K562 (cell line): ENCODE data around the gene NUP188. TPM values are rescaled to one million over a fixed set of nuclear protein-coding genes. Genes with fewer than 3 reads are reported as not detected.
A peak's percentile ranks its signal among the peaks of the same experiment; 100 is the strongest.

Source experiments
- DIDO1 ChIP-seq: fragments of 450-650 bp; IDR thresholded peaks from 2 replicates; pipeline ENCODE4 v1.6.1; 2016; ENCODE audit warnings: low read depth, missing biosample characterization, missing genetic modification characterization
- GABPA ChIP-seq: fragments of 200-800 bp; sonication (Bioruptor generic); conservative IDR thresholded peaks from 2 replicates; pipeline ENCODE4 v1.6.1; 2016; ENCODE audit warnings: low read depth, missing genetic modification characterization, missing compliant biosample characterization
- KAT8 ChIP-seq: fragments of 450-650 bp; IDR thresholded peaks from 2 replicates; pipeline ENCODE4 v1.6.1; 2016; ENCODE audit warnings: low read depth, mild to moderate bottlenecking
- NONO ChIP-seq, 2 experiments: fragments of 200-400 bp in 1 of 2; fragments of 450-650 bp in 1 of 2; formaldehyde crosslinking in 1 of 2; IDR thresholded peaks; 2 replicates each; pipeline ENCODE4 v1.6.1; 2017; ENCODE audit warnings: low read depth in 2 of 2, mild to moderate bottlenecking in 2 of 2, moderate library complexity in 2 of 2, low read length in 1 of 2
- PHB2 ChIP-seq: fragments of 450-650 bp; IDR thresholded peaks from 2 replicates; pipeline ENCODE4 v1.6.1; 2017; ENCODE audit warnings: low read depth
- POU5F1 ChIP-seq: fragments of 150-350 bp; IDR thresholded peaks from 2 replicates; pipeline ENCODE4 v1.6.1; 2014; ENCODE audit warnings: borderline replicate concordance, low read length, low read depth, mild to moderate bottlenecking; ENCODE audit not compliant: partially characterized antibody
- TGIF2 ChIP-seq: sonication (generic); formaldehyde crosslinking; IDR thresholded peaks from 2 replicates; pipeline ENCODE4 v1.8.1; 2022; ENCODE audit warnings: mild to moderate bottlenecking, missing genetic modification reagents, moderate library complexity
- polyA plus RNA-seq, 8 experiments: library from polyadenylated mRNA; depleted of rRNA in 4 of 8; stranded (reverse) in 5 of 8; unstranded in 3 of 8; fragments of >200 nt; fragmentation: Nextera tagmentation in 2 of 8; fragmentation: Illumina TruSeq in 1 of 8; extraction: Ambion mirVana in 2 of 8; extraction: Trizol in 1 of 8; gene quantifications; 2 replicates each; pipeline versions ENCODE4 v1.2.1 to v1.2.3, GENCODE V29; 2011 to 2014; ENCODE audit warnings: inconsistent platforms in 1 of 8, missing spikeins in 1 of 8
- total RNA-seq, 7 experiments: library from RNA; depleted of rRNA in 6 of 7; stranded (reverse); fragments of >200 nt in 6 of 7; fragmentation: Illumina TruSeq in 2 of 7; extraction: Trizol in 2 of 7; gene quantifications; 2 replicates each; pipeline versions ENCODE4 v1.2.1 to v1.2.3, GENCODE V29; 2011 to 2021; ENCODE audit warnings: low replicate concordance in 1 of 7
- TF ChIP-seq, protein P1 (sequence below), 2 experiments: fragments of 200-800 bp in 1 of 2; sonication (Bioruptor generic) in 1 of 2; sonication (generic) in 1 of 2; formaldehyde crosslinking in 1 of 2; IDR thresholded peaks in 1 of 2; conservative IDR thresholded peaks in 1 of 2; 2 replicates each; pipeline versions ENCODE4 v1.5.0 to v1.6.1; 2016 to 2020; ENCODE audit warnings: missing compliant biosample characterization in 1 of 2, missing genetic modification characterization in 1 of 2, missing genetic modification reagents in 1 of 2
- TF ChIP-seq, protein P2 (sequence below): fragments of 250-450 bp; sonication (Bioruptor Pico); IDR thresholded peaks from 2 replicates; pipeline ENCODE4 v1.4.0; 2020
- TF ChIP-seq, protein P3 (sequence below): IDR thresholded peaks from 2 replicates; pipeline ENCODE4 v1.6.1; 2016; ENCODE audit warnings: missing genetic modification characterization, missing compliant biosample characterization
- TF ChIP-seq, protein P4 (sequence below): sonication (generic); formaldehyde crosslinking; IDR thresholded peaks from 2 replicates; pipeline ENCODE4 v1.8.1; 2022; ENCODE audit warnings: missing genetic modification reagents
- TF ChIP-seq, protein P5 (sequence below): fragments of 150-350 bp; conservative IDR thresholded peaks from 2 replicates; pipeline ENCODE4 v1.6.1; 2014; ENCODE audit warnings: low read length

NUP188 gene
- total and polyA plus RNA-seq, 9 of the 15 experiments (the other 6 are each of a cell fraction or from before 2014, with no cell fraction given), result 11.7 to 135 (median 70.6) TPM

DNA sequence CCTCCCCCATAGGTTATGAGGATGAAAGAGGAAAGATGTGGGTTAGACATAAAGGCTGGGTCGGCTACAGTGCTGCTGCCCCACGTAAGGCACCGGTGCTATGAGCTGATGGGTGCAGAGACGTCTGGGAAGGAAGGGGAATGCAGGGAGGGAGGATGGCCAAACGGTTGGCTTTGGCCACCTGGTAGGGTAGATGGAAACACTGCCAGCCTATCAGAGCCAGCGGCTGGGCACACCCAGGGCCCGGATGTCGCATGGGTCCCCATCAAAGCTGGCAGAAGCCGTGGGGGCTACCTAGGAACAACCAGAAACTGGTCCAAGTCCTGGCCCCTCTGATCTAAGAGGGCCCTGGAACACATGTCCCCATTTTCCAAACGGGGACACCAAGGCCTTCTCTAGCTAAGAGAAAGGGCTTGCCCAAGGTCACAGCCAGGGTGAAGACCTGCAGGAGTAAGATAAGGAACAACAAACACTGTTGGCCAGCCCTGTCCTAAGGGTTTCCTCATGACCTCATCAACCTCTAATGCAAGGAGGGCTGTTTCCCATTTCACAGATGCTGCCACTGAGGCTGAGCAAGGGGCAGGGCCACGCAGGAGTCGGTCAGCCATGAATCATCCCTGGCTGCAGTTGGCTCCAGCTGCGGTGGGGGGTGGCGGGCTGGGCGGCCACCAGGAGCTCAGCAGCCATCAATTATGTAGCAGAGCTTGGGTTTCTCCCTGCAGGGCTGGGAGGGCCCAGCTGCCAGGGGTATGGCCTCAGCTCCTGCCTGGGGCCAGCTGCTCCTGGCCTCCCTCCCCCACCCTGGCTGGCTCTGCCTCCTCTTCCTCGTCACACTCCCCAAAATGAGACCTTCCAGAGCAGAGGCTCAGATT is 75.8 kb downstream of the NUP188 start (continued):
- TF ChIP-seq, protein P1, sequence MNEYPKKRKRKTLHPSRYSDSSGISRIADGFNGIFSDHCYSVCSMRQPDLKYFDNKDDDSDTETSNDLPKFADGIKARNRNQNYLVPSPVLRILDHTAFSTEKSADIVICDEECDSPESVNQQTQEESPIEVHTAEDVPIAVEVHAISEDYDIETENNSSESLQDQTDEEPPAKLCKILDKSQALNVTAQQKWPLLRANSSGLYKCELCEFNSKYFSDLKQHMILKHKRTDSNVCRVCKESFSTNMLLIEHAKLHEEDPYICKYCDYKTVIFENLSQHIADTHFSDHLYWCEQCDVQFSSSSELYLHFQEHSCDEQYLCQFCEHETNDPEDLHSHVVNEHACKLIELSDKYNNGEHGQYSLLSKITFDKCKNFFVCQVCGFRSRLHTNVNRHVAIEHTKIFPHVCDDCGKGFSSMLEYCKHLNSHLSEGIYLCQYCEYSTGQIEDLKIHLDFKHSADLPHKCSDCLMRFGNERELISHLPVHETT (CRISPR knock-in tag; conservative IDR thresholded peaks at IDR 0.05 in 1 of 2, IDR thresholded peaks at IDR 0.05 in 1 of 2), result 0 out of 4 replicates have a peak, but pooled peaks of 1 of the 2 experiments have one; percentile 41
- TF ChIP-seq KAT8, result no peak
- TF ChIP-seq, protein P2, sequence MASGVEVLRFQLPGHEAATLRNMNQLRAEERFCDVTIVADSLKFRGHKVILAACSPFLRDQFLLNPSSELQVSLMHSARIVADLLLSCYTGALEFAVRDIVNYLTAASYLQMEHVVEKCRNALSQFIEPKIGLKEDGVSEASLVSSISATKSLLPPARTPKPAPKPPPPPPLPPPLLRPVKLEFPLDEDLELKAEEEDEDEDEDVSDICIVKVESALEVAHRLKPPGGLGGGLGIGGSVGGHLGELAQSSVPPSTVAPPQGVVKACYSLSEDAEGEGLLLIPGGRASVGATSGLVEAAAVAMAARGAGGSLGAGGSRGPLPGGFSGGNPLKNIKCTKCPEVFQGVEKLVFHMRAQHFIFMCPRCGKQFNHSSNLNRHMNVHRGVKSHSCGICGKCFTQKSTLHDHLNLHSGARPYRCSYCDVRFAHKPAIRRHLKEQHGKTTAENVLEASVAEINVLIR (CRISPR knock-in tag), result peak; percentile 40; the same call in 1 of the 2 replicates
- TF ChIP-seq NONO (IDR thresholded peaks at IDR 0.05; ENCODE audit: low read depth in 2 of 2, low read length in 1 of 2), result 0 out of 4 replicates have a peak, but pooled peaks of 1 of the 2 experiments have one; percentile 37
- TF ChIP-seq, protein P3, sequence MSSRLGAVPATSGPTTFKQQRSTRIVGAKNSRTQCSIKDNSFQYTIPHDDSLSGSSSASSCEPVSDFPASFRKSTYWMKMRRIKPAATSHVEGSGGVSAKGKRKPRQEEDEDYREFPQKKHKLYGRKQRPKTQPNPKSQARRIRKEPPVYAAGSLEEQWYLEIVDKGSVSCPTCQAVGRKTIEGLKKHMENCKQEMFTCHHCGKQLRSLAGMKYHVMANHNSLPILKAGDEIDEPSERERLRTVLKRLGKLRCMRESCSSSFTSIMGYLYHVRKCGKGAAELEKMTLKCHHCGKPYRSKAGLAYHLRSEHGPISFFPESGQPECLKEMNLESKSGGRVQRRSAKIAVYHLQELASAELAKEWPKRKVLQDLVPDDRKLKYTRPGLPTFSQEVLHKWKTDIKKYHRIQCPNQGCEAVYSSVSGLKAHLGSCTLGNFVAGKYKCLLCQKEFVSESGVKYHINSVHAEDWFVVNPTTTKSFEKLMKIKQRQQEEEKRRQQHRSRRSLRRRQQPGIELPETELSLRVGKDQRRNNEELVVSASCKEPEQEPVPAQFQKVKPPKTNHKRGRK (tag), result no peak
- no peak for TF ChIP-seq GABPA
- TF ChIP-seq TGIF2, result no peak
- TF ChIP-seq DIDO1 (tag), result no peak
- TF ChIP-seq POU5F1, result no peak
- TF ChIP-seq, protein P4, sequence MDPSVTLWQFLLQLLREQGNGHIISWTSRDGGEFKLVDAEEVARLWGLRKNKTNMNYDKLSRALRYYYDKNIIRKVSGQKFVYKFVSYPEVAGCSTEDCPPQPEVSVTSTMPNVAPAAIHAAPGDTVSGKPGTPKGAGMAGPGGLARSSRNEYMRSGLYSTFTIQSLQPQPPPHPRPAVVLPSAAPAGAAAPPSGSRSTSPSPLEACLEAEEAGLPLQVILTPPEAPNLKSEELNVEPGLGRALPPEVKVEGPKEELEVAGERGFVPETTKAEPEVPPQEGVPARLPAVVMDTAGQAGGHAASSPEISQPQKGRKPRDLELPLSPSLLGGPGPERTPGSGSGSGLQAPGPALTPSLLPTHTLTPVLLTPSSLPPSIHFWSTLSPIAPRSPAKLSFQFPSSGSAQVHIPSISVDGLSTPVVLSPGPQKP (CRISPR knock-in tag), result no peak
- TF ChIP-seq, protein P5, sequence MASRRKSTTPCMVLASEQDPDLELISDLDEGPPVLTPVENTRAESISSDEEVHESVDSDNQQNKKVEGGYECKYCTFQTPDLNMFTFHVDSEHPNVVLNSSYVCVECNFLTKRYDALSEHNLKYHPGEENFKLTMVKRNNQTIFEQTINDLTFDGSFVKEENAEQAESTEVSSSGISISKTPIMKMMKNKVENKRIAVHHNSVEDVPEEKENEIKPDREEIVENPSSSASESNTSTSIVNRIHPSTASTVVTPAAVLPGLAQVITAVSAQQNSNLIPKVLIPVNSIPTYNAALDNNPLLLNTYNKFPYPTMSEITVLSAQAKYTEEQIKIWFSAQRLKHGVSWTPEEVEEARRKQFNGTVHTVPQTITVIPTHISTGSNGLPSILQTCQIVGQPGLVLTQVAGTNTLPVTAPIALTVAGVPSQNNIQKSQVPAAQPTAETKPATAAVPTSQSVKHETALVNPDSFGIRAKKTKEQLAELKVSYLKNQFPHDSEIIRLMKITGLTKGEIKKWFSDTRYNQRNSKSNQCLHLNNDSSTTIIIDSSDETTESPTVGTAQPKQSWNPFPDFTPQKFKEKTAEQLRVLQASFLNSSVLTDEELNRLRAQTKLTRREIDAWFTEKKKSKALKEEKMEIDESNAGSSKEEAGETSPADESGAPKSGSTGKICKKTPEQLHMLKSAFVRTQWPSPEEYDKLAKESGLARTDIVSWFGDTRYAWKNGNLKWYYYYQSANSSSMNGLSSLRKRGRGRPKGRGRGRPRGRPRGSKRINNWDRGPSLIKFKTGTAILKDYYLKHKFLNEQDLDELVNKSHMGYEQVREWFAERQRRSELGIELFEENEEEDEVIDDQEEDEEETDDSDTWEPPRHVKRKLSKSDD, result no peak
- TF ChIP-seq PHB2, result no peak
